ENCODE results near the gene NCAM2.

DNA sequence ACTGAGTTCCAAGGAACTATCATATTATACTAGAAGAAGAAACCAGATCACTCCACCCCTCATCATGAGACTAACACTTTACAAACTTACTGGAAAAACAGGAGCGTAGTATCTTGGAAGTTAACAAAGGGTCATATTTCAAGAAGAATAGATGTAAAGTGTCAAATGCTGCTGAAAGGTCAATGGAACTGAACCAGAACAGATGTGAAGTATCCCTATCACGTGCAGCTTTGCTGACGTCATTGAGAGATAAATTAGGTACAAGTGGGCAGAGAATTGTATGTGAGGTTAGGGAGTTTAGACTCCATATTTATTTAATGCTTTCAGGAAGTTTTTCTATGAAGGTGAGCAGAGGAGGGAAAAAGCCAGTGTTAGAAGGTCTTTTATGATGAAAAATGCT is 483.0 kb downstream of the NCAM2 start:
- TF ChIP-seq, protein P1, sequence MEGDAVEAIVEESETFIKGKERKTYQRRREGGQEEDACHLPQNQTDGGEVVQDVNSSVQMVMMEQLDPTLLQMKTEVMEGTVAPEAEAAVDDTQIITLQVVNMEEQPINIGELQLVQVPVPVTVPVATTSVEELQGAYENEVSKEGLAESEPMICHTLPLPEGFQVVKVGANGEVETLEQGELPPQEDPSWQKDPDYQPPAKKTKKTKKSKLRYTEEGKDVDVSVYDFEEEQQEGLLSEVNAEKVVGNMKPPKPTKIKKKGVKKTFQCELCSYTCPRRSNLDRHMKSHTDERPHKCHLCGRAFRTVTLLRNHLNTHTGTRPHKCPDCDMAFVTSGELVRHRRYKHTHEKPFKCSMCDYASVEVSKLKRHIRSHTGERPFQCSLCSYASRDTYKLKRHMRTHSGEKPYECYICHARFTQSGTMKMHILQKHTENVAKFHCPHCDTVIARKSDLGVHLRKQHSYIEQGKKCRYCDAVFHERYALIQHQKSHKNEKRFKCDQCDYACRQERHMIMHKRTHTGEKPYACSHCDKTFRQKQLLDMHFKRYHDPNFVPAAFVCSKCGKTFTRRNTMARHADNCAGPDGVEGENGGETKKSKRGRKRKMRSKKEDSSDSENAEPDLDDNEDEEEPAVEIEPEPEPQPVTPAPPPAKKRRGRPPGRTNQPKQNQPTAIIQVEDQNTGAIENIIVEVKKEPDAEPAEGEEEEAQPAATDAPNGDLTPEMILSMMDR (IDR thresholded peaks at IDR 0.05), result no peak
- TF ChIP-seq POLR2A (IDR thresholded peaks at IDR 0.05), result no peak

All from esophagus squamous epithelium (tissue), 4 donors.